Measurements from ENCODE around the gene RBKS.
A peak's percentile ranks its signal among the peaks of the same experiment; 100 is the strongest.

RBKS gene

DNA sequence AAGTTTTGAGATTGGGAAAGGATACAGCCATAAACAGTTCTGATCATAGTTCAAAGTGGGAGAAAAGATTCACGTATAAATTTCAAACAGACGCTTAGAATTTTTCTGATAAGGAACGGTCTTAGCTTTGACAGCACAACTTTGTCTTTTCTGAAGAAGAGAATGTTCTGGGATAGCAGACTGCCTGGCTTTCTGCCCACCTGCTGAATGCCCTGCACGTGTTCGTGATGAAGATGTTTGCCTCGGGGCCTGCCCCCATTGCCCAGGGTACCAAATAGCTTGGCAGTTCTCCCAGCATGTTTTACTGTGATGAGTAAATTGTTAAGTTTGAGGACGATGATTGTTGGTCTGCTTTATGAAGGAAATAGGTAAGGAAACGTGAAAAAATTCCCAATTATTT is 114.1 kb downstream of the RBKS start:
- DNase-seq (ENCODE audit: low read depth in 1 of 2, low spot score in 1 of 2), result no peak
- Histone ChIP-seq H3K27ac (replicated peaks) (no peak overlapping the region), H3K4me3 (replicated peaks; ENCODE audit: insufficient read depth, low read length) (no peak overlapping the region), H3K27me3 (ENCODE audit: insufficient read depth, poor library complexity, severe bottlenecking) (no peaks in the 10 kb centered on the region)
- TF ChIP-seq, protein P1, sequence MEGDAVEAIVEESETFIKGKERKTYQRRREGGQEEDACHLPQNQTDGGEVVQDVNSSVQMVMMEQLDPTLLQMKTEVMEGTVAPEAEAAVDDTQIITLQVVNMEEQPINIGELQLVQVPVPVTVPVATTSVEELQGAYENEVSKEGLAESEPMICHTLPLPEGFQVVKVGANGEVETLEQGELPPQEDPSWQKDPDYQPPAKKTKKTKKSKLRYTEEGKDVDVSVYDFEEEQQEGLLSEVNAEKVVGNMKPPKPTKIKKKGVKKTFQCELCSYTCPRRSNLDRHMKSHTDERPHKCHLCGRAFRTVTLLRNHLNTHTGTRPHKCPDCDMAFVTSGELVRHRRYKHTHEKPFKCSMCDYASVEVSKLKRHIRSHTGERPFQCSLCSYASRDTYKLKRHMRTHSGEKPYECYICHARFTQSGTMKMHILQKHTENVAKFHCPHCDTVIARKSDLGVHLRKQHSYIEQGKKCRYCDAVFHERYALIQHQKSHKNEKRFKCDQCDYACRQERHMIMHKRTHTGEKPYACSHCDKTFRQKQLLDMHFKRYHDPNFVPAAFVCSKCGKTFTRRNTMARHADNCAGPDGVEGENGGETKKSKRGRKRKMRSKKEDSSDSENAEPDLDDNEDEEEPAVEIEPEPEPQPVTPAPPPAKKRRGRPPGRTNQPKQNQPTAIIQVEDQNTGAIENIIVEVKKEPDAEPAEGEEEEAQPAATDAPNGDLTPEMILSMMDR (IDR thresholded peaks at IDR 0.05; ENCODE audit: insufficient read depth, low read length), result no peak
- no peak for TF ChIP-seq SPI1 (IDR thresholded peaks at IDR 0.05; ENCODE audit: borderline replicate concordance, low read depth)
- TF ChIP-seq, protein P2, sequence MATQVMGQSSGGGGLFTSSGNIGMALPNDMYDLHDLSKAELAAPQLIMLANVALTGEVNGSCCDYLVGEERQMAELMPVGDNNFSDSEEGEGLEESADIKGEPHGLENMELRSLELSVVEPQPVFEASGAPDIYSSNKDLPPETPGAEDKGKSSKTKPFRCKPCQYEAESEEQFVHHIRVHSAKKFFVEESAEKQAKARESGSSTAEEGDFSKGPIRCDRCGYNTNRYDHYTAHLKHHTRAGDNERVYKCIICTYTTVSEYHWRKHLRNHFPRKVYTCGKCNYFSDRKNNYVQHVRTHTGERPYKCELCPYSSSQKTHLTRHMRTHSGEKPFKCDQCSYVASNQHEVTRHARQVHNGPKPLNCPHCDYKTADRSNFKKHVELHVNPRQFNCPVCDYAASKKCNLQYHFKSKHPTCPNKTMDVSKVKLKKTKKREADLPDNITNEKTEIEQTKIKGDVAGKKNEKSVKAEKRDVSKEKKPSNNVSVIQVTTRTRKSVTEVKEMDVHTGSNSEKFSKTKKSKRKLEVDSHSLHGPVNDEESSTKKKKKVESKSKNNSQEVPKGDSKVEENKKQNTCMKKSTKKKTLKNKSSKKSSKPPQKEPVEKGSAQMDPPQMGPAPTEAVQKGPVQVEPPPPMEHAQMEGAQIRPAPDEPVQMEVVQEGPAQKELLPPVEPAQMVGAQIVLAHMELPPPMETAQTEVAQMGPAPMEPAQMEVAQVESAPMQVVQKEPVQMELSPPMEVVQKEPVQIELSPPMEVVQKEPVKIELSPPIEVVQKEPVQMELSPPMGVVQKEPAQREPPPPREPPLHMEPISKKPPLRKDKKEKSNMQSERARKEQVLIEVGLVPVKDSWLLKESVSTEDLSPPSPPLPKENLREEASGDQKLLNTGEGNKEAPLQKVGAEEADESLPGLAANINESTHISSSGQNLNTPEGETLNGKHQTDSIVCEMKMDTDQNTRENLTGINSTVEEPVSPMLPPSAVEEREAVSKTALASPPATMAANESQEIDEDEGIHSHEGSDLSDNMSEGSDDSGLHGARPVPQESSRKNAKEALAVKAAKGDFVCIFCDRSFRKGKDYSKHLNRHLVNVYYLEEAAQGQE (IDR thresholded peaks at IDR 0.05; ENCODE audit: insufficient replicate concordance, low read depth), result no peak
- TF ChIP-seq POLR2AphosphoS5 (IDR thresholded peaks at IDR 0.05; ENCODE audit: low read depth), result no peak
- no peak for TF ChIP-seq GABPA (IDR thresholded peaks at IDR 0.05; ENCODE audit: low read depth)

DNA sequence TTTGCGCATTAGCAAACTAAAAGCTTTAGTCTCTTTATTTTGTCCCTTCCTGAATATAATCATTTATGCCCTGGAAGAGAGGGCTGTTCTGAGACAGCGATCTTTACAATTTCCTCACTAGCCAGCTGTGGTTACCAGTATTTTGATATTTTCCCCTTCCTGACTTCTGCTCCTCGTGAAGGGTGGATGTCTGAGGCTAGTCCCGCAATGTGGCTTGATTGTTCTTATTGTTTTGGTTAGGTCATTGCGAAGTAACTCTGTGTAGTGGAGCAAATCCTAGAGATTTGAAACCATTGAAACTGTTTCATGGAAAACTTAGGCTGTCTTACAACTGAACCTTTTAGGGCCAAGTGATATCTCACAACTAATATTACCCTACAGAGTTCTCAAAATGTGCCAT is 116.2 kb downstream of the RBKS start:
- TF ChIP-seq, protein P1 (IDR thresholded peaks at IDR 0.05; ENCODE audit: insufficient read depth, low read length), result no peak
- TF ChIP-seq, protein P2 (IDR thresholded peaks at IDR 0.05; ENCODE audit: insufficient replicate concordance, low read depth), result no peak
- peak in 1 of 2 experiments; percentile 43 for DNase-seq (ENCODE audit: low read depth in 1 of 2, low spot score in 1 of 2)
- Histone ChIP-seq H3K4me3 (replicated peaks; ENCODE audit: insufficient read depth, low read length) (peak overlapping the region; percentile 70), H3K27me3 (ENCODE audit: insufficient read depth, poor library complexity, severe bottlenecking) (no peaks in the 10 kb centered on the region), H3K27ac (replicated peaks) (peak overlapping the region; percentile 90)

DNA sequence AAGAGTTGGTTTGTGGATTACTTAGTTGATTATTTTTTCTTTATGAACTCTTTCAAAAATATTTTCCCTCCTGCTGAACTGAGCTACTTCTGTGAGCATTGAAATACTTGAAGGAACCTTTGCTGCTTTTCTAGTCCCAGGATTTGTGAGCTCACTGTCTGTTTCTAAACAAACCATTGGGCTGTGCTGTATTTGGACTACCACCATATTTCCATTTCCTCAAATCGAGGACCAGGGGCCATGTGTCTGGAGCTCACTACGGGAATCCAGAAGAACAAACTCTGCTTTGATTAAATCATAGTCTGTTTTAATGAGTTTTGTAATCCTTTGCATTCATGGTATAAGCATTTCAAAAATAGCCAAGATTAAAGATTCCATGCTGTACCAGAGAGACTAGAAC is 117.4 kb downstream of the RBKS start:
- TF ChIP-seq, protein P2 (IDR thresholded peaks at IDR 0.05; ENCODE audit: insufficient replicate concordance, low read depth), result no peak
- TF ChIP-seq SPI1 (IDR thresholded peaks at IDR 0.05; ENCODE audit: borderline replicate concordance, low read depth), result peak; percentile 74; the same call in 1 of the 2 replicates
- Histone ChIP-seq H3K4me3 (replicated peaks; ENCODE audit: insufficient read depth, low read length) (peak overlapping the region; percentile 70), H3K27me3 (ENCODE audit: insufficient read depth, poor library complexity, severe bottlenecking) (no peaks in the 10 kb centered on the region), H3K27ac (replicated peaks) (peak overlapping the region; percentile 90)
- DNase-seq (ENCODE audit: low read depth in 1 of 2, low spot score in 1 of 2), result no peak

Data from HL-60 (cell line).